Adrenal gland (tissue), 12 donors: Measurements from ENCODE around the gene IFITM2. TPM values are rescaled to one million over a fixed set of nuclear protein-coding genes. Genes with fewer than 3 reads are reported as not detected.

Experiments used
- polyA plus RNA-seq, 3 donors: library from polyadenylated mRNA; stranded (reverse); fragments of 200-250 nt in 2 of 3; fragments of 350-450 nt in 1 of 3; fragmentation: Illumina TruSeq in 1 of 3; extraction: RNeasy Lipid Tissue Mini Kit (QIAGEN cat#74804) in 1 of 3; gene quantifications; one replicate each; pipeline ENCODE4 v1.2.3, GENCODE V29; 2013 to 2014
- small RNA-seq, 2 donors: library from RNA; depleted of rRNA; stranded (forward); fragments of <200 nt; gene quantifications; one replicate each; pipeline ENCODE3, GENCODE V24; 2016
- total RNA-seq, 9 donors: library from RNA; depleted of rRNA in 4 of 9; stranded (reverse); fragments of >200 nt in 4 of 9; fragments of 120-200 nt in 1 of 9; fragmentation: NEBNext Ultra II Directional in 1 of 9; extraction: Animal tissue kit (Norgen Biotek cat#: 25700) in 1 of 9; gene quantifications; one replicate each; pipeline versions ENCODE4 v1.1.0 to v1.2.4, GENCODE V29; 2013 to 2023
- donor health status: healthy with polysubstance abuse.
- donor health status: Bipolar disorder and iron deficiency.
- donor health status: DM: yes; HTN: yes; CAD: no.
- donor health status: DM: no; HTN: no; CAD: no.
- donor health status: DM: no; HTN: no; CAD: no.
- donor health status: DM: yes; HTN: yes; CAD: no.

Gene IFITM2
- total and polyA plus RNA-seq, 12 donors, result 30.7 to 835 (median 235) TPM

Small RNA genes lying within 50 kb of the gene (small RNA-seq; reads per million reads assigned to genes)
- gene AC136475.6, result 0 reads per million in 2 donors

Other genes with a start within 250 kb of the IFITM2 start
- gene SCGB1C1, start 114.7 kb upstream of the IFITM2 start, total RNA-seq, result not detected
- not detected for gene SCGB1C1, start 114.7 kb upstream of the IFITM2 start, polyA plus RNA-seq
- 10 to 100 TPM; 16.2 to 89.7 (median 50.8) TPM for gene BET1L, start 100.4 kb upstream of the IFITM2 start, total RNA-seq
- gene BET1L, start 100.4 kb upstream of the IFITM2 start, polyA plus RNA-seq, result 10 to 100 TPM; 23.6 to 76.3 (median 26.9) TPM
- 100 to 1,000 TPM in 1 of 9 donors, 10 to 100 TPM in 8; 66.7 to 105 (median 82.0) TPM for gene RIC8A, start 100.1 kb upstream of the IFITM2 start, total RNA-seq
- 10 to 100 TPM; 60.9 to 83.6 (median 64.5) TPM for gene RIC8A, start 100.1 kb upstream of the IFITM2 start, polyA plus RNA-seq
- 10 to 100 TPM; 13.8 to 28.2 (median 23.5) TPM for gene SIRT3, start 71.5 kb upstream of the IFITM2 start, total RNA-seq
- gene SIRT3, start 71.5 kb upstream of the IFITM2 start, polyA plus RNA-seq, result 10 to 100 TPM; 18.2 to 30.6 (median 29.4) TPM
- 100 to 1,000 TPM in 2 of 9 donors, 10 to 100 TPM in 7; 62.2 to 165 (median 86.4) TPM for gene PSMD13, start 70.8 kb upstream of the IFITM2 start, total RNA-seq
- gene PSMD13, start 70.8 kb upstream of the IFITM2 start, polyA plus RNA-seq, result 100 to 1,000 TPM; 113 to 174 (median 146) TPM
- gene NLRP6, start 29.4 kb upstream of the IFITM2 start, total RNA-seq, result under 1 TPM in 6 of 9 donors, not detected in 3; 0.14 to 0.69 (median 0.24) TPM
- under 1 TPM in 1 of 3 donors, not detected in 2; 0.16 TPM for gene NLRP6, start 29.4 kb upstream of the IFITM2 start, polyA plus RNA-seq
- gene PGGHG, start 18.7 kb upstream of the IFITM2 start, total RNA-seq, result 1 to 10 TPM; 1.2 to 9.8 (median 7.1) TPM
- 10 to 100 TPM in 2 of 3 donors, under 1 TPM in 1; 0.55 to 77.2 (median 29.4) TPM for gene PGGHG, start 18.7 kb upstream of the IFITM2 start, polyA plus RNA-seq
- gene IFITM5, start 8.3 kb upstream of the IFITM2 start, total RNA-seq, result not detected
- not detected for gene IFITM5, start 8.3 kb upstream of the IFITM2 start, polyA plus RNA-seq
- 100 to 1,000 TPM in 3 of 9 donors, 10 to 100 TPM in 6; 12.1 to 238 (median 84.5) TPM for gene IFITM1, start 6.2 kb downstream of the IFITM2 start, total RNA-seq
- gene IFITM1, start 6.2 kb downstream of the IFITM2 start, polyA plus RNA-seq, result 100 to 1,000 TPM in 2 of 3 donors, 10 to 100 TPM in 1; 84.6 to 360 (median 139) TPM
- 100 to 1,000 TPM in 8 of 9 donors, 10 to 100 TPM in 1; 80.5 to 946 (median 291) TPM for gene IFITM3, start 13.0 kb downstream of the IFITM2 start, total RNA-seq
- gene IFITM3, start 13.0 kb downstream of the IFITM2 start, polyA plus RNA-seq, result 1,000 to 10,000 TPM in 1 of 3 donors, 100 to 1,000 TPM in 2; 454 to 1,592 (median 502) TPM
- 1 to 10 TPM in 4 of 9 donors, under 1 TPM in 3, not detected in 2; 0.29 to 4.6 (median 1.1) TPM for gene B4GALNT4, start 61.7 kb downstream of the IFITM2 start, total RNA-seq
- gene B4GALNT4, start 61.7 kb downstream of the IFITM2 start, polyA plus RNA-seq, result 10 to 100 TPM in 1 of 3 donors, 1 to 10 TPM in 1, under 1 TPM in 1; 0.15 to 30.3 (median 9.1) TPM
- gene PKP3, start 86.4 kb downstream of the IFITM2 start, total RNA-seq, result under 1 TPM in 3 of 9 donors, not detected in 6; 0.45 to 0.65 (median 0.65) TPM
- gene PKP3, start 86.4 kb downstream of the IFITM2 start, polyA plus RNA-seq, result under 1 TPM in 1 of 3 donors, not detected in 2; 0.37 TPM
- gene SIGIRR, start 107.2 kb downstream of the IFITM2 start, total RNA-seq, result 10 to 100 TPM in 7 of 9 donors, 1 to 10 TPM in 2; 5.7 to 70.0 (median 21.1) TPM
- 100 to 1,000 TPM in 1 of 3 donors, 10 to 100 TPM in 1, 1 to 10 TPM in 1; 2.7 to 111 (median 80.4) TPM for gene SIGIRR, start 107.2 kb downstream of the IFITM2 start, polyA plus RNA-seq
- gene ANO9, start 134.2 kb downstream of the IFITM2 start, total RNA-seq, result 1 to 10 TPM in 1 of 9 donors, under 1 TPM in 3, not detected in 5; 0.52 to 2.2 (median 0.79) TPM
- 1 to 10 TPM in 2 of 3 donors, under 1 TPM in 1; 0.07 to 2.9 (median 1.2) TPM for gene ANO9, start 134.2 kb downstream of the IFITM2 start, polyA plus RNA-seq
- gene PTDSS2, start 142.5 kb downstream of the IFITM2 start, total RNA-seq, result 10 to 100 TPM; 20.7 to 85.9 (median 41.4) TPM
- 100 to 1,000 TPM in 1 of 3 donors, 10 to 100 TPM in 2; 11.0 to 109 (median 53.7) TPM for gene PTDSS2, start 142.5 kb downstream of the IFITM2 start, polyA plus RNA-seq
- 100 to 1,000 TPM; 103 to 342 (median 252) TPM for gene RNH1, start 199.4 kb downstream of the IFITM2 start, total RNA-seq
- gene RNH1, start 199.4 kb downstream of the IFITM2 start, polyA plus RNA-seq, result 100 to 1,000 TPM in 2 of 3 donors, 10 to 100 TPM in 1; 36.3 to 125 (median 110) TPM
- gene HRAS, start 227.8 kb downstream of the IFITM2 start, total RNA-seq, result 10 to 100 TPM; 10.8 to 45.0 (median 36.7) TPM
- 100 to 1,000 TPM in 2 of 3 donors, 10 to 100 TPM in 1; 18.7 to 190 (median 164) TPM for gene HRAS, start 227.8 kb downstream of the IFITM2 start, polyA plus RNA-seq
- gene LRRC56, start 229.7 kb downstream of the IFITM2 start, total RNA-seq, result 1 to 10 TPM in 2 of 9 donors, under 1 TPM in 6, not detected in 1; 0.32 to 1.7 (median 0.82) TPM
- 1 to 10 TPM in 2 of 3 donors, not detected in 1; 1.7 to 4.3 TPM for gene LRRC56, start 229.7 kb downstream of the IFITM2 start, polyA plus RNA-seq